ENCODE data around the gene U2AF1L4.

The U2AF1L4 gene

GRCh38 chr19:35696835-35697234 lies 48.4 kb downstream of the U2AF1L4 start:
- DNase-seq (ENCODE audit: low read depth): no peak
- no peak overlapping the region for H3K4me3 ChIP-seq (ENCODE audit: low read length)
- TF ChIP-seq CTCF (conservative IDR thresholded peaks at IDR 0.05; ENCODE audit: low read depth, low read length): no peak

- TF ChIP-seq CTCF (conservative IDR thresholded peaks at IDR 0.05; ENCODE audit: low read depth, low read length): no peak
- no peak for DNase-seq (ENCODE audit: low read depth)
- no peak overlapping the region for H3K4me3 ChIP-seq (ENCODE audit: low read length)
Measured at GRCh38 chr19:35695895-35696422, 49.3 kb downstream of the U2AF1L4 start.

- no peak overlapping the region for H3K4me3 ChIP-seq (ENCODE audit: low read length)
- peak; percentile 33 for DNase-seq (ENCODE audit: low read depth)
- peak; percentile 99 for TF ChIP-seq CTCF (conservative IDR thresholded peaks at IDR 0.05; ENCODE audit: low read depth, low read length)
Measured at GRCh38 chr19:35693835-35694599, 51.2 kb downstream of the U2AF1L4 start.

DNA sequence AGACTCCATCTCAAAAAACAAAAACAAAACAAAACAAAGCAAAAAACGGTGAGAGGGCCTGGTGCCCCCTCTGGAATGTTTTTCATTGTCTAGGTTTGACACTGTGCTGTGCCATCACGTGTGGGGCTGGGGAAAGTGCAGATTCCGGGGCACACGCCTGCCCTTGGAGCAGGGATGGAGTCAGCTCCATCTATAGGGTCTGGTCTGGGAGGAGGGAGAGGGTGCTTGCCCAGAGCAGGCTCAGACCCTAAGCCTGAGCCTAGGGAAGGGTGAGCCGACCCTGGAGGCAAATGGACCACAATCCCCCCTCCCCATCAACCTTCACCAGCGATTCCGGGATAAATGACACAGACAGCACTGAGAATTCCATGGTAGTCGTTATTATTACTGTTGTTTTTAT lies 51.8 kb downstream of the U2AF1L4 start:
- H3K4me3 ChIP-seq (ENCODE audit: low read length): no peak overlapping the region
- DNase-seq (ENCODE audit: low read depth): no peak
- TF ChIP-seq CTCF (conservative IDR thresholded peaks at IDR 0.05; ENCODE audit: low read depth, low read length): no peak

Data from retinal pigment epithelial cell (primary cell).